Activated CD4-positive, alpha-beta memory T cell treated with anti-CD3 and anti-CD28 coated beads for 36 hours (primary cell): ENCODE measurements around the gene GATD1. TPM values are rescaled to one million over a fixed set of nuclear protein-coding genes. Genes with fewer than 3 reads are reported as not detected.
A peak's percentile ranks its signal among the peaks of the same experiment; 100 is the strongest.

Source experiments
- CTCF ChIA-PET: fragments of 350-600 bp; sonication (Branson Sonifier 250); formaldehyde crosslinking; loops from one replicate; lab custom pipeline; 2021; ENCODE audit warnings: antibody characterized with exemption, inconsistent platforms; lab: Charles Lee
- POLR2A ChIA-PET: fragments of 350-600 bp; sonication (Branson Sonifier 250); formaldehyde crosslinking; loops from one replicate; lab custom pipeline; 2021; ENCODE audit warnings: antibody characterized with exemption; lab: Charles Lee
- DNase-seq: peaks from one replicate; pipeline ENCODE4 v3.0.0-alpha.2; 2020
- H3K27ac Mint-ChIP-seq: one replicate; pipeline ENCODE4 v1.8.0; 2021; ENCODE audit warnings: mixed read lengths
- H3K27me3 Mint-ChIP-seq: one replicate; pipeline ENCODE4 v1.8.0; 2021; ENCODE audit warnings: mixed read lengths
- H3K36me3 Mint-ChIP-seq: one replicate; pipeline ENCODE4 v1.8.0; 2021; ENCODE audit warnings: mixed read lengths
- H3K4me1 Mint-ChIP-seq: one replicate; pipeline ENCODE4 v1.8.0; 2021; ENCODE audit warnings: low read depth, mixed read lengths
- H3K4me3 Mint-ChIP-seq: one replicate; pipeline ENCODE4 v1.8.0; 2021; ENCODE audit warnings: mild to moderate bottlenecking, mixed read lengths
- H3K9me3 Mint-ChIP-seq: one replicate; pipeline ENCODE4 v1.8.0; 2021; ENCODE audit warnings: mixed read lengths
- intact Hi-C: fragments of 100-400 bp; cut with micrococcal nuclease; formaldehyde crosslinking; loops from one replicate; pipeline ENCODE4 v1.15.1; 2023
- total RNA-seq, 2 experiments: library from RNA; stranded (reverse); gene quantifications; one replicate each; pipeline ENCODE4 v1.2.3, GENCODE V29; 2021

GATD1 gene
- total RNA-seq, 2 experiments from 2014 or later: 36.6 to 39.1 TPM

- CTCF ChIA-PET: no interaction called here
- no peak for DNase-seq
- H3K36me3 Mint-ChIP-seq: peaks cover 5% of the 10 kb centered on the region
- POLR2A ChIA-PET: no interaction called here
- peaks cover 10% of the 10 kb centered on the region for H3K4me1 Mint-ChIP-seq
- H3K9me3 Mint-ChIP-seq: no peaks in the 10 kb centered on the region
- intact Hi-C loops: no loop called here
- no peak overlapping the region for H3K4me3 Mint-ChIP-seq
- no peak overlapping the region for H3K27ac Mint-ChIP-seq
- no peaks in the 10 kb centered on the region for H3K27me3 Mint-ChIP-seq
Observed at GRCh38 chr11:783581-784015, 6.3 kb upstream of the GATD1 start.

GRCh38 chr11:782264-783174, 5.2 kb upstream of the GATD1 start:
- H3K27ac Mint-ChIP-seq: no peak overlapping the region
- peaks cover 5% of the 10 kb centered on the region for H3K36me3 Mint-ChIP-seq
- ChIA-PET POLR2A (no interaction called here), CTCF (no interaction called here)
- no peaks in the 10 kb centered on the region for H3K27me3 Mint-ChIP-seq
- no peaks in the 10 kb centered on the region for H3K9me3 Mint-ChIP-seq
- no peak for DNase-seq
- H3K4me1 Mint-ChIP-seq: peaks cover 10% of the 10 kb centered on the region
- intact Hi-C loops: no loop called here
- no peak overlapping the region for H3K4me3 Mint-ChIP-seq

DNA sequence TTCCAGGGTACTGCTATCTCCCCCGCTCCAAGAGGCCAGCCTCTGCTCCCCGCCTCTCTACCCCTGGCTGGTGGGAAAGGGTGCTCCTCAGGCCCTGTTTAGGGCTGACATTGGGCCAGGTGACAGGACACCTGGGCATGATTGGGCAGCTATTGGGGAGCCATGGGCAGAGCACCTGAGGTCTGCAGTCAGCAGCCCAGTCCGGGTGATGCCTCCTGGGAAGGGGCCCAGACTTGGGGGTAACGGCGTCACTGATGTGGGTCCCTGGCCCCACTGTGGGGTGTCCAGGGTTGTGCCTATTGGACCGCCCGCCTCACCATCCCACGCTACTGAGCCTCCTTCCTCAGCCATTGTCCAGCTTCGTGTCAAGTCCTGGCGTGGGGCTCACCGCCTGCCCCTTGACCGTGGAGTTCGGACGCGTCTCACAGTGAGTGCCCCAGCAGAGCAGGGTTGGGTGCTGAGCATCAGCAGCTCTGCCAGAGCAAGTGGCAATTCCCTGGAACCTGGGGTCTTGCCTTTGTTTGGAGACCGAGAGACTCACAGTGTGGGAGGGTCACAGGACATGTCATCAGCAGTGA, 2.8 kb upstream of the GATD1 start:
- Mint-ChIP-seq H3K27me3 (no peaks in the 10 kb centered on the region), H3K27ac (no peak overlapping the region), H3K4me1 (peaks cover 19% of the 10 kb centered on the region), H3K36me3 (peaks cover 5% of the 10 kb centered on the region), H3K9me3 (no peaks in the 10 kb centered on the region), H3K4me3 (no peak overlapping the region)
- POLR2A ChIA-PET: no interaction called here
- intact Hi-C loops: no loop called here
- CTCF ChIA-PET: no interaction called here
- DNase-seq: no peak

DNA sequence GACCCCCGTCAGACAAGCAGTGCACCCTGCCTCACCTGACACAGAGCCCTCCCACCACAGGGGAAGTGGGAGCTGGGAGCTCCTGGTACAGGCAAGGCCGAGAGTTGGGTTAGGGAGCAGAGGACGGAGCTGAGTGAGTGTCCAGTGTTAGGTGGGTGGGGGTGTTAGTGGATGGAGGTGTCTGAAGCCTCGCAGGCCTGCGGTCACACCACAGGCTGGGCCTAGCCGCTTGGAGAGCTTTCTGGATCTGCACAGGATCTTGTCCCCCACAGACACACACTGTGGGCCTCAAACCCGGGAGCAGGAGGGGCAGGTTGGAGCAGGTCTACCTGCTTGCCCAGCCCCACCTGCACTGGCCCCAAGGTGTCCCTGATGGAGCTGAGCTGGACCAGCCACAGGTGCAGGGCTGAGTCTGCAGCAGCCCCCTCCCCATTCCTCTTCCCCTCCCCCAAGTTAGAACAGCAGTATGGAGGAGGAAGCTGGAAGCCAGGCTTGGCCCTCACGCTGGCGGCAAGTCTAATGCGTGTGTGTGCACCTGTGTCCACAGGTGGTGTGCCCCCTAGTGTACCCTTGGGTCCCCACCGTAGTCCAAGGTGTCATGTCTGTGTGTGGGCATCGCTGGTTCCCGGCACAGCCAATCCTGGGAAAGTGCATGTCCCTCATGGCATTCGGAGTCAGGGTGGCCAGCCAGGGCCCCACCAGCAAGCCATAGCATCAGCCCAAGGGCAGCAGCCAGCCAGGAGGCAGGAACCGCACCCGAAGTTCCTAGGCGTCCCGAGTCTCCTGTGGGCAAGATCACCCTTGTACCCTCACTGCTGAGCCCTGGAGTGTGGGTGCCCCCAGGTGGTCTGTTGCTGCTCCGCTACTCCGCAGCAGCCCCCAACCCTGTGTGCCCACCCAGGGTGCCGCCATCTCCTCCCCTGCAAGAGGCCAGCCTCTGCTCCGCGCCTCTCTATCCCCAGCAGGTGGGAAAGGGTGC, 2.0 kb upstream of the GATD1 start:
- no peak for DNase-seq
- intact Hi-C loops: no loop called here
- peaks cover 5% of the 10 kb centered on the region for H3K36me3 Mint-ChIP-seq
- H3K4me3 Mint-ChIP-seq: peak overlapping the region; percentile 9
- peaks cover 20% of the 10 kb centered on the region for H3K4me1 Mint-ChIP-seq
- H3K9me3 Mint-ChIP-seq: no peaks in the 10 kb centered on the region
- no peaks in the 10 kb centered on the region for H3K27me3 Mint-ChIP-seq
- H3K27ac Mint-ChIP-seq: no peak overlapping the region
- ChIA-PET POLR2A (no interaction called here), CTCF (no interaction called here)

DNA sequence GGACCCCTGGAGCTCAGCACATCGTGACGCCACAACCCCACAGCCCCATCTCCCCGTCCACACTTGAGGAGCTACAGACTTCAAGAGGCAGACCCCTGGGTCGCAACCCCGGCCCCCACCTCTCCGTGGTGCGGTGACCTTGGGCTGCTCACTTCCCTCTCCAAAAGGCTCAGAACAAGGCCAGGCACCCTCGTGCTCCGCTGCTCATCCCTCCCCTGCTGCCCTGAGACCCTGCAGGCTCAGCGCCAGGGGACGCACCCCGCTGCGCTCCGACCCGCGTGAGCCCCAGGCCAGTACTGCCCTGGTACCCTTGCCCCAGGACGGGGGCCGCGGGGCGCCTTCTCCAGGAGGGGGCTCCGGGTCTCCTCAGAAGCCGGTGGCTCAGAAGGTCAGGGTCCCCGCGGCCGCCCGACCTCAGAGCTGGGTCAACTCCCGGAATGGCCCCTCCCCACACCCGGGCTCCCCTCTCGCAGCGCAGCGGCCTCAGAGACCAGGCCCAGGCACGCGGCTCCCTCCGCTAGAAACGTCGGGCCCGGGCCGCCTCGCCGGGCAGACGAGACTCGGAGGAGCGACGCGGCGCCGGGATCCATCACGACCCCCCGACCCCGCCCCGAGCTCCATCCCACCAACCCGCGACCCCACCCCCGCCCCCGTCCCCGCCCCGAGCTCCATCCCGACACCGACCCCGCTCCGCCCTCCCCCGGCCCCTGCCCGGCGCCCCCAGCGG, 563 bp downstream of the GATD1 start:
- intact Hi-C loops: loop anchor here (2.0 kb wide), 1 partner anchor 20 kb away; no protein-coding TSS in a partner anchor
- H3K9me3 Mint-ChIP-seq: no peaks in the 10 kb centered on the region
- ChIA-PET POLR2A (interaction anchor here (0.7 to 2.1 kb wide), 7 partner anchors 14 to 86 kb away, joined by 3 to 9 read pairs (median 3); partner anchors contain the start of genes CEND1, RPLP2, TALDO1 and TSPAN4), CTCF (interaction anchor here (0.9 to 2.2 kb wide), 3 partner anchors 11 to 55 kb away, joined by 4 to 5 read pairs (median 4); no protein-coding TSS in a partner anchor)
- peak; percentile 29 for DNase-seq
- peaks cover 2% of the 10 kb centered on the region for H3K36me3 Mint-ChIP-seq
- peak overlapping the region; percentile 85 for H3K4me3 Mint-ChIP-seq
- no peaks in the 10 kb centered on the region for H3K27me3 Mint-ChIP-seq
- H3K27ac Mint-ChIP-seq: peak overlapping the region; percentile 70
- H3K4me1 Mint-ChIP-seq: peaks cover 21% of the 10 kb centered on the region

DNA sequence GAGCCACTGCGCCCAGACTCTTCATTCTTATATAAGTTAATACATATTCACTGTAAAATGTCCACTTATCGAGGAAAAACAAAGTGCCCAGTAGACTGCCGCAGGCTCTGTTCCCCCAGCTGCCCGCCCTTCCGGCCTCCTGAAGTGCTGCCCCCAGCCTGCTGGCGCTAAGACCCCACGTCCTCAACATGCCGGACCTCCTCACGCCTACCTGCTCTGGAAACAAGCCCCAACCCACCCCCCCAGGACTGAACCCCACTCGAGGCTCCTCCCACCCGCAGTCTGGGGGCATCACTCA, 1.1 kb downstream of the GATD1 start:
- DNase-seq: no peak
- ChIA-PET CTCF (interaction anchor here (0.9 to 2.2 kb wide), 3 partner anchors 10 to 54 kb away, joined by 4 to 5 read pairs (median 4); no protein-coding TSS in a partner anchor), POLR2A (interaction anchor here (0.7 to 2.1 kb wide), 6 partner anchors 14 to 85 kb away, joined by 3 to 9 read pairs (median 3); partner anchors contain the start of genes CEND1, RPLP2 and TALDO1)
- intact Hi-C loops: loop anchor here (2.0 kb wide), 1 partner anchor 21 kb away; no protein-coding TSS in a partner anchor
- peak overlapping the region; percentile 70 for H3K27ac Mint-ChIP-seq
- no peaks in the 10 kb centered on the region for H3K9me3 Mint-ChIP-seq
- no peaks in the 10 kb centered on the region for H3K27me3 Mint-ChIP-seq
- H3K4me1 Mint-ChIP-seq: peaks cover 21% of the 10 kb centered on the region
- H3K36me3 Mint-ChIP-seq: peaks cover 2% of the 10 kb centered on the region
- peak overlapping the region; percentile 85 for H3K4me3 Mint-ChIP-seq

GRCh38 chr11:774873-775592, 2.3 kb downstream of the GATD1 start:
- intact Hi-C loops: no loop called here
- no peak for DNase-seq
- Mint-ChIP-seq H3K4me3 (peak overlapping the region; percentile 62), H3K27ac (no peak overlapping the region), H3K36me3 (peaks cover 10% of the 10 kb centered on the region), H3K27me3 (no peaks in the 10 kb centered on the region), H3K4me1 (peaks cover 19% of the 10 kb centered on the region), H3K9me3 (no peaks in the 10 kb centered on the region)
- POLR2A ChIA-PET: interaction anchor here (0.6 to 2.1 kb wide), 4 partner anchors 11 to 36 kb away, joined by 3 to 9 read pairs (median 4); no protein-coding TSS in a partner anchor
- CTCF ChIA-PET: interaction anchor here (1.1 kb wide), 1 partner anchor 52 kb away, joined by 3 read pairs; no protein-coding TSS in a partner anchor

GRCh38 chr11:773830-774229, 3.5 kb downstream of the GATD1 start:
- Mint-ChIP-seq H3K27me3 (no peaks in the 10 kb centered on the region), H3K36me3 (peaks cover 10% of the 10 kb centered on the region), H3K27ac (no peak overlapping the region), H3K9me3 (no peaks in the 10 kb centered on the region), H3K4me3 (no peak overlapping the region), H3K4me1 (peaks cover 12% of the 10 kb centered on the region)
- intact Hi-C loops: no loop called here
- POLR2A ChIA-PET: no interaction called here
- CTCF ChIA-PET: no interaction called here
- no peak for DNase-seq

GRCh38 chr11:773425-773824, 3.9 kb downstream of the GATD1 start:
- DNase-seq: no peak
- Mint-ChIP-seq H3K27me3 (no peaks in the 10 kb centered on the region), H3K4me1 (peaks cover 11% of the 10 kb centered on the region), H3K9me3 (no peaks in the 10 kb centered on the region), H3K36me3 (peaks cover 10% of the 10 kb centered on the region), H3K4me3 (no peak overlapping the region), H3K27ac (no peak overlapping the region)
- ChIA-PET POLR2A (no interaction called here), CTCF (no interaction called here)
- intact Hi-C loops: no loop called here

GRCh38 chr11:772429-773390, 4.6 kb downstream of the GATD1 start:
- CTCF ChIA-PET: interaction anchor here (0.6 kb wide), 1 partner anchor 14 kb away, joined by 3 read pairs; no protein-coding TSS in a partner anchor
- Mint-ChIP-seq H3K36me3 (peaks cover 10% of the 10 kb centered on the region), H3K27me3 (no peaks in the 10 kb centered on the region), H3K4me1 (peaks cover 11% of the 10 kb centered on the region), H3K27ac (no peak overlapping the region), H3K9me3 (no peaks in the 10 kb centered on the region), H3K4me3 (no peak overlapping the region)
- POLR2A ChIA-PET: no interaction called here
- intact Hi-C loops: no loop called here
- no peak for DNase-seq
